NCI-H446 treated with DMSO at 0.1 percent for 48 hours (cell line): ENCODE results near the gene NKAIN2.
A peak's percentile ranks its signal among the peaks of the same experiment; 100 is the strongest.

Experiments
- DNase-seq: peaks from one replicate; lab custom pipeline; 2025; lab: John Stamatoyannopoulos, UW

NKAIN2 gene

DNA sequence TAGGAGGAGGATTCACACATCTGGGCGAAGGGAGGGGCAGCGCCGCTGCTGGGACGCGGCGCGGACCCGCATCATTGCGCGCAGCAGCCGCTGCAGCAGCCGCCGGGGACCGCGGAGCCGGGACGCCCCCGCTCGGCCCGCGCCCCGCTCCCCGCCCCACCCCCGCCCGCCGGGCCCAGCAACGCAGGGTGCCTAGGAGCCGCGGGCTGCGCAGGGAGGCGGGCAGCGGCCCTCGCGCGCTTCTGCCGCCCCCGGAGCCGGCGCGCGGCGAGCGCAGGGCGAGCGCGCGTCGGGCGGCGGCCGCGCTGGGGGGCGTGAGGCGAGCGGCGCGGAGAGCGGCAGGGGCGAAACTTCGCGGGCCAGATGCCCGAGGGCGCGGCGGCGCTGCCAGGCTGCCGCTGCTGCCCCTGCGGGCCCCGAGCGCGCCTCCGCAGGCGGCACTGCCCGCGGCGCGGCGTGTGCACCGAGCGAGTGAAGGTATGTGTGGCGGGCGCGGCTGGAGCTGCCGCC, at the start of gene NKAIN2:
Gene NKAIN2, plus strand, starts transcription at position 362 of the 510 bp plus-strand sequence.
- DNase-seq, result no peak

GRCh38 chr6:123759472-123759871, 44.2 kb upstream of the NKAIN2 start:
- DNase-seq, result no peak

DNA sequence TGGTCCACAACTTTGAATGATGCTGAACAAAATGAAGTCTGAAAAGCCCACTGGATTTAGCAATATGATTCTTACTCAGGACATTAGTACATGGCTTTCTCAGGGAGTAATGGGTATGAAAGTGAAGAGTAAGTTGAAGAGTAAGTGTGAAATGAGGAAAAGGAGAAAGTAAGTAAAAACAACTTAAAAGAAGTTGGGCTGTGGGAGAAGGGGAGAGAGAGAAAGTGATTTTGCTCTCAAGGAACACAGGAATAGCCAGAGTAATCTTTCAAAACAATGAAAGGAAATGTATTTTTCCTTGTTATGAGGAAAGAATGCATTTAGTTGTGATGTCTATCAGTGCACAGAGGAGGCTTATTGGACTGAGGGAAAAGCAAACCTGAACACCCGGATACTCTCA, 39.8 kb upstream of the NKAIN2 start:
- no peak for DNase-seq

GRCh38 chr6:123764722-123765121, 38.9 kb upstream of the NKAIN2 start:
- no peak for DNase-seq

DNA sequence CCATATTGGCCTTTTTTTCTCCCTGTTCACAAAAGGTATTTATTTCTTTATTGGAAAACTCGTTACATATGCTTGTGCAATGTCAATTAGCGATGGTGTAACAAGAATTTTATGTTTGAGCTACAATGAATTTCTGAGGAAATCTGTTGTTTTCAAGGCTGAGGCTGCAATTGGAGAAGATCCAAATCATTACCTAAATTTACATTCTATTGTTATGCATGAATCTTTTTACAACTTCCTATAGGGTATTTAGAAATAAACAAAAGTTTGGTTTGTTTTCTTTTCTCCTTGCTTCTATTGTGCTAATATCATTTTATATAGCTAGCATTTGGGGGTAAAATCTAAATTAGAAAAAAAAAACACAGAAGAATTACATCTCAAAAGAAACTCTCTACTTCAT, 34.7 kb upstream of the NKAIN2 start:
- DNase-seq, result no peak

GRCh38 chr6:123769431-123769830, 34.2 kb upstream of the NKAIN2 start:
- DNase-seq, result no peak

- DNase-seq, result no peak
These were observed 33.3 kb upstream of the NKAIN2 start for GRCh38 chr6:123770247-123770949.

- no peak for DNase-seq
These were observed 32.5 kb upstream of the NKAIN2 start for GRCh38 chr6:123771126-123771525.

- DNase-seq, result peak; percentile 6
These were observed 26.1 kb upstream of the NKAIN2 start for GRCh38 chr6:123777563-123777962.

- no peak for DNase-seq
These were observed 23.6 kb upstream of the NKAIN2 start for GRCh38 chr6:123780021-123780420.

- no peak for DNase-seq
These were observed 19.3 kb upstream of the NKAIN2 start for GRCh38 chr6:123784330-123784729.

DNA sequence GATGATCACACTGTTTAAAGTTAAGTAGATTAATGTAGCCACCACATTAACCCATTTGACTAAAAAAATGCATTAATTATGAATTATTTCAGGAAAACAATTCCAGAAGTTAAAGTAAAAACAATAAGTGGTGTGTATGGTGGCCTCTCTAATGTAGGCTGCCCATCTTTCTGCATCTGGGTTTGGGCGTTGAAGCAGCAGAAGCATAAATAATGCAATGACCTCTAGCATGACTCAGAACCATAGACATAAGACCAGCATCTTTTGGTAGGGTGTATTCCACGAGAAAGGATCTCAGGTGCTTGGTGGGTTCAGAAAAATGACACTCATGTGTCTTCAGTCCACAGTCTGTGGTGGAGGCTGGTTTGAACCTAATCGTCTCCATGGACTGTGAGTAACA, 18.6 kb upstream of the NKAIN2 start:
- DNase-seq, result no peak

GRCh38 chr6:123788319-123788718, 15.3 kb upstream of the NKAIN2 start:
- DNase-seq, result no peak

- no peak for DNase-seq
These were observed 9.5 kb upstream of the NKAIN2 start for GRCh38 chr6:123794190-123794589.

DNA sequence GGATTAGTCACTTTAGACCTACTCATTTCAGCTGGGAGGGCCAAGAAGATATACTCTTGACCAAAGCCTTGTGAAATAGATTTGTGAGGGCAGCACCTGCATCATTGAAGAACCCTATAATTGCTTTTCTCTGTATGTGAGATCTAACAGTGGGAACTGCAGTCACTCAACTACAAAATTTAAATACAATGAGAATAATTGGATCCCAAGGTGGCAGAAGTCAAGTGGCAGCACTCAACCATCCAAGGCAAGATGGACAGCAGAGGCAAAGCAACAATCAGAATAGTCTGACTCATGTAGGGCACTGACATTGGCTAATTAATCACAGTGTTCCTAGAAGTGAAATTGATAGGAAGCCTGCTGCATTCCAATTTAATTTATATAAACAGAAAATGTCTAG, 8.9 kb upstream of the NKAIN2 start:
- no peak for DNase-seq

DNA sequence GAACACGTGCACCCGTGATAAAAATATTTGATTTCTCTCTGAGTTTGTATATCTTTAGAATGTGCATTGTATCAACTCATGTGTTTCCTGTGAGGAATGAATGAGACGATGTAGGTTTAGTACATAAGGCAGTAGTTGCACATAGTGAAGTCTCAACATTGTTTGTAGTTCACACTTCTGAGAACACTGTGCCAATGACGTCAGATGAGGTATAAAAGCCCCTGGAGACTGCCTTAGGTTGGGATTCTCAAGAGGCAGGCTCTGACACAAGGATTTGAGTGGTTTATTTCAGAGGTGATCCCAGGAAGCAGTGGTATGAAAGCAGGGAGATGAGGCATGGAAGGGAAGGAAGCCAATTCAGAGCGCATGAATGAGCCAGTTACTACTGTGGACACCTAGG, 2.6 kb upstream of the NKAIN2 start:
- DNase-seq, result no peak

DNA sequence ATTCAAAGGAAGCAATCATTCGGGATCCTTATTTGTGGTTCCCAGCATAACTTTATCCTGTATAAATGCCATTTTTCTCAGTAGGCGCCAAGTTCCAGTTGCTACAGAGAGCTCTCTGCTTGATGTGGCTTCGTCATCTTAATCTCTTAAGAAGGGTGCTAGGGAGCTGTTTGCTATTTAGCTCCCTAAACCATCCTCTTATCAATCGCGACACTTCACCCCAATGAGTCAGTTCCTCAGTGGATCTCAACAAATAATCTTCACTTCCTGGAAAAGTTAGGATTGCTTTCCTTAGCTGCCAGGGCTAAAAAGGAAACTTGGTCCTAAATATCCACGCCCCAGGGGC, 1.3 kb upstream of the NKAIN2 start:
- no peak for DNase-seq

DNA sequence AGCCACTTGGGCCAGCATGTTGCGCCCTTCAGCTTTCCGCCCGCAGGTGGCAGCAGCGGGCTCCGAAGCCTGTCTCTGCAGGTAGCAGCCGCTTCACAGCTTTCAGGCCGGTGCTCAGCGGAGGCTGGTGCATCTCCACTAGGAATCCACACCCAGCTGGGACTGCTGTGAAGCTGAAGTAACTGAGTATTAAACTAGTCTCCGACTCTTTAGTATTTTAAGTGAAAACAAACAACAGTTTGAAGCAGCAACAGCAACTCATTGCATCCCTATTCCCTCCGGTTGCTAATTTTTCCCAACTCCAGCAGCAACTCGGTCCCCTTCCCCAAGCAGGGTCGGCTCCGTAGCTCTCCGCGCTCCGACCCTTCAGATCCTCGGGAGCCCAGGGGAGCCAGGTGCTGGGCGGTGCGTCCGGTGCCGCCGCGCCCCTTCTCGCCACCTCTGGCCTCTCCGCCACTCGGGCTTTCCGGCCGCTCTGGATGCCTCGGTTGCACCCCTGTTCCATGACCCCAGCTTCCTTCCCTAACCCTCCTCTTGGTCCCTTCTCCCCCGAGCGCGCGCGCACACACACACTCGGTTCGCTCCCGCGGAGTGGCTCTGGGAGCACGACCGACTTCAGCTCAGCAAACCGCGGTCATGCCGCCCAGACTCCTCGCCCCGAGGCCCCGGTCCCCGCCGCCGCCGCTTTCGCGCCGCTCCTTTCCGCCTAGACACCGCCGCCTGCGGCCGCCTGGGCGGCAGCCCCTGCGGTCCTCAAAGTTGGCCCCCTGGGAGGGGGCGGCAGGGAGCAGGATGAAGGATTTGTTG, 765 bp upstream of the NKAIN2 start:
- DNase-seq, result peak; percentile 58

DNA sequence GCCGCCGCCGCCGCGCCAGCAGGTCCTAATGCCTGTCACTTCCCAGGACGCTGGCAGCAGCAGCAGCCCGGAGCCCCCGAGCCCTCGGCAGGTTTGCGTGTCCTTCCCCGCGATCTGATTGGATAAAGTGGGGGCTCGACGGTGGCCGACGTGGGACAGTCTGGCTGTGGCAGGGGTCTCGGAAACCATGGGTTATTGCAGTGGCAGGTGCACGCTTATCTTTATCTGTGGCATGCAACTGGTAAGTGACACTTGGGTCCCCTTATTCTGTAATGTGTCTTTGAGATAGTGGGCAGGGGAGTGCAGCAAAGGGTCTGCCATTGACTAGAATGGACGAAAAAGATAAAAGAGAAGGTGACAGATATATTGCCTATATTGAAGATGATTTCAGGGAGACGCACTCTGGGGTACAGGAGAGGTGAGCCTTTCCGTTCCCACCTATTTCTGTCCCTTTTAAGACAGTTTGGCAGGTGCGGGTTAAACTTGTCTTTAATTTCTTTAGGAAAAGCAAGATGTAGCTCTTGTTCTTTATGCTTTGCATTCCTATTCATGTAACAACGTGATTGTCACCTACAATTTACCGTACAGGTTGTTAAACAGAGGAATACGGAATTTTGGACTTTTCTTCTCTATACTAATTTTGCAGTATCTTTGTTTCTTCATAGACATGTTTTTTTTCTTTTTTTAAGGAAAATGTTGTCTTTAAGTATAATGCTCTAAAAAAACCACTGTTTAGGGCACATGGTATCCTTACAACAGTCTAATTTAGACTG, 535 bp downstream of the NKAIN2 start:
- DNase-seq, result peak; percentile 20

DNA sequence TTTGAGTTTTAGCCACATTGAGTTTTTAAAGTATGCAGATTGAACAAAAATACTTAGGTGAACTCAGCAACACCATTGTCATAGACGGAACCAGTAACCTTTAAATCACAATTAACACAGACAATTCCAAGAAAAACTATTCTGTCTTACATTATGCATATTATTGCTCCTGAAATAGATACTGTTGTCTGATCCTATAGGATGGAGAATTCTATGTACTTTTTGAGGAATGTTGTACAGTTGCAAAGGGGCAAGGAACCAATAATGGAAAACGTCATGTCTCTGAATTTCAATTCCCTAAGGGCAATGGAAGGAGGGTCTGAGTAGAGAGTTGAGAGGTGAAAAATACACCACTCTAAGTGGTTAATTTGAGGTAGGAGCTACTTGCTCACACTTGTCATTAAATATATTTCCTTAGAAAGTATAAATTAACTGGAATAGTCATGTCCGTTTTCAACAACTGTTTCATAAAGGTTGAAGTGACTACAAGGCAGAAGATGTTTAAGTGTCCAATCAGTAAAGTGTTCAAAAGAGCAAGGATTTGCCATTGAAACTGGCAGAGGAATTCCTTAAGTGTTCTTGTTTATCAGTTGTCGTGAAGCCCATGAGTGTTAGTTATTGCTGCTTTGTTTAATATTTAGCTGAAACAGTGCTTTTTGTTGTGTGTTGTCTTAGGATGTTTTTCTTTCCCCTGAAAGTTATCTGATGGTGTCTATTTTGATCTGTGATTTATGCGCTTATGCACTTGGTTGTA, 1.3 kb downstream of the NKAIN2 start:
- no peak for DNase-seq

GRCh38 chr6:123805921-123806320, 2.3 kb downstream of the NKAIN2 start:
- no peak for DNase-seq

GRCh38 chr6:123806561-123806960, 2.9 kb downstream of the NKAIN2 start:
- no peak for DNase-seq
